K562 (cell line): ENCODE measurements around the gene CCT7. TPM values are rescaled to one million over a fixed set of nuclear protein-coding genes. Genes with fewer than 3 reads are reported as not detected.

Experiments used
- ATAC-seq: fragments of 200-7000 bp; cut with Tn5 transposase; 3 replicates; pipeline ENCODE4 v1.9.1; 2020; ENCODE audit warnings: moderate library complexity
- BruUV-seq: library from RNA; stranded (reverse); fragments of 400-500 nt; replicated peaks from 2 replicates; lab custom pipeline; 2021; lab: Mats Ljungman, UMichigan
- CTCF ChIA-PET: fragments of 300-600 bp; formaldehyde crosslinking; extraction: SDS; loops from one replicate; lab custom pipeline; 2021; ENCODE audit warnings: low intra/inter-chr PET ratio; lab: Yijun Ruan, JAX
- POLR2A ChIA-PET: fragments of 300-600, 350-650 bp; sonication (Branson Sonifier 250); formaldehyde crosslinking; extraction: SDS; loops from one replicate; lab custom pipeline; 2021; ENCODE audit warnings: antibody characterized with exemption, inconsistent platforms; lab: Yijun Ruan, JAX
- DNase-seq, 4 experiments: peaks; one replicate each; pipeline versions ENCODE4 v3.0.0 to v3.0.0-alpha.2; 2011 to 2018; ENCODE audit warnings: low spot score in 3 of 4, mixed read lengths in 3 of 4; ENCODE audit errors: extremely low read depth in 1 of 4
- FAIRE-seq: peaks from 2 replicates; lab custom pipeline; 2011; peaks lifted over from hg19 to GRCh38; lab: Jason Lieb, UNC
- H2AFZ ChIP-seq: 2 replicates; pipeline ENCODE4 v1.6.0; 2011; ENCODE audit warnings: low read depth, low read length, control low read depth, inconsistent platforms
- H3K27ac ChIP-seq: fragments of 200-600 bp; 3 replicates; pipeline ENCODE4 v1.8.0; 2011; ENCODE audit warnings: low read depth, mild to moderate bottlenecking, control low read depth, inconsistent platforms, low read length, moderate library complexity, mixed read lengths; ENCODE audit errors: extremely low read depth
- H3K27me3 ChIP-seq, 2 experiments: fragments of 300-600 bp in 1 of 2; 2 replicates in 1 of 2; 3 replicates in 1 of 2; pipeline versions ENCODE4 v1.6.0 to v1.8.0; 2011; ENCODE audit warnings: inconsistent platforms in 2 of 2, low read length in 2 of 2, mild to moderate bottlenecking in 1 of 2, mixed read lengths in 1 of 2, moderate library complexity in 1 of 2; ENCODE audit not compliant: control insufficient read depth in 2 of 2, insufficient read depth in 2 of 2
- H3K36me3 ChIP-seq: fragments of 300-600 bp; 3 replicates; pipeline ENCODE4 v1.8.0; 2011; ENCODE audit warnings: mild to moderate bottlenecking, low read length, inconsistent platforms; ENCODE audit not compliant: control insufficient read depth, insufficient read depth
- H3K4me1 ChIP-seq, 2 experiments: fragments of 200-600 bp in 1 of 2; replicated peaks in 1 of 2; 2 replicates in 1 of 2; 3 replicates in 1 of 2; pipeline versions ENCODE4 v1.5.1 to v1.8.0; 2011; ENCODE audit warnings: inconsistent platforms in 2 of 2, low read length in 2 of 2, mild to moderate bottlenecking in 1 of 2, mixed read lengths in 1 of 2, moderate library complexity in 1 of 2; ENCODE audit not compliant: control insufficient read depth in 2 of 2, insufficient read depth in 2 of 2
- H3K4me2 ChIP-seq: 2 replicates; pipeline ENCODE4 v1.6.1; 2011; ENCODE audit warnings: low read length, control low read depth, inconsistent platforms, mixed read lengths; ENCODE audit not compliant: insufficient read depth
- H3K4me3 ChIP-seq: fragments of 200-600 bp; sonication (generic), shearing (Covaris generic); 2 replicates; pipeline ENCODE4 v1.5.1; 2016; ENCODE audit warnings: control low read depth, inconsistent platforms
- H3K79me2 ChIP-seq: fragments of 200-600 bp; 3 replicates; pipeline ENCODE4 v1.8.0; 2011; ENCODE audit warnings: low read length, inconsistent platforms; ENCODE audit not compliant: control insufficient read depth, insufficient read depth
- H3K9ac ChIP-seq, 2 experiments: 2 replicates each; pipeline versions ENCODE4 v1.6.0 to v1.6.1; 2011; ENCODE audit warnings: low read depth in 2 of 2, low read length in 2 of 2, control low read depth in 1 of 2, inconsistent platforms in 1 of 2, mild to moderate bottlenecking in 1 of 2, mixed read lengths in 1 of 2; ENCODE audit not compliant: insufficient read depth in 1 of 2
- H3K9me1 ChIP-seq: one replicate; pipeline ENCODE4 v1.6.0; 2011; ENCODE audit warnings: inconsistent platforms, mild to moderate bottlenecking, low read length, moderate library complexity; ENCODE audit not compliant: control insufficient read depth, insufficient read depth
- H3K9me3 ChIP-seq: replicated peaks from 2 replicates; pipeline ENCODE4 v1.5.1; 2011; ENCODE audit warnings: low read depth, low read length, inconsistent platforms; ENCODE audit not compliant: control insufficient read depth, insufficient read depth
- H4K20me1 ChIP-seq: replicated peaks from 2 replicates; pipeline ENCODE4 v1.6.1; 2011; ENCODE audit warnings: low read length, inconsistent platforms, mixed read lengths; ENCODE audit not compliant: control insufficient read depth, insufficient read depth
- ATF4 ChIP-seq: fragments of 450-650 bp; formaldehyde crosslinking; IDR thresholded peaks from 2 replicates; pipeline ENCODE4 v1.4.0; 2022; ENCODE audit warnings: mild to moderate bottlenecking, moderate library complexity
- CEBPB ChIP-seq: fragments of 450-650 bp; IDR thresholded peaks from 2 replicates; pipeline ENCODE4 v1.6.1; 2016; ENCODE audit warnings: missing genetic modification characterization, missing compliant biosample characterization
- CREB3L1 ChIP-seq: fragments of 450-650 bp; IDR thresholded peaks from 2 replicates; pipeline ENCODE4 v1.6.1; 2014; ENCODE audit warnings: low read depth, mild to moderate bottlenecking, moderate library complexity, borderline replicate concordance
- CTCFL ChIP-seq: IDR thresholded peaks from 2 replicates; pipeline ENCODE4 v1.6.1; 2011; ENCODE audit warnings: borderline replicate concordance, low read depth, mild to moderate bottlenecking, moderate library complexity, low read length; ENCODE audit not compliant: insufficient read depth, poor library complexity, severe bottlenecking
- GTF2E2 ChIP-seq: fragments of 200-800 bp; sonication (Bioruptor generic); IDR thresholded peaks from 2 replicates; pipeline ENCODE4 v1.6.1; 2016; ENCODE audit warnings: missing genetic modification characterization, missing compliant biosample characterization
- JUN ChIP-seq, 2 experiments: sonication (generic) in 1 of 2; formaldehyde crosslinking in 1 of 2; IDR thresholded peaks; 2 replicates each; pipeline versions ENCODE4 v1.6.1 to v1.8.0; 2012 to 2022; ENCODE audit warnings: borderline replicate concordance in 2 of 2, mild to moderate bottlenecking in 2 of 2, improper control_type of control experiment in 1 of 2, low read depth in 1 of 2, low read length in 1 of 2, missing genetic modification reagents in 1 of 2
- MEIS2 ChIP-seq: fragments of 450-650 bp; IDR thresholded peaks from 2 replicates; pipeline ENCODE4 v1.6.1; 2014; ENCODE audit warnings: mild to moderate bottlenecking; ENCODE audit not compliant: partially characterized antibody
- NFYB ChIP-seq: IDR thresholded peaks from 2 replicates; pipeline ENCODE4 v1.6.1; 2011; ENCODE audit warnings: mild to moderate bottlenecking, moderate library complexity; ENCODE audit not compliant: insufficient read length; ENCODE audit errors: extremely low read depth
- TSHZ1 ChIP-seq: fragments of 250-450 bp; sonication (Bioruptor Pico); IDR thresholded peaks from 2 replicates; pipeline ENCODE4 v1.4.0; 2020; ENCODE audit warnings: mild to moderate bottlenecking, moderate library complexity
- ZBTB12 ChIP-seq: fragments of 250-450 bp; sonication (Bioruptor Pico); IDR thresholded peaks from 2 replicates; pipeline ENCODE4 v1.4.0; 2020
- ZNF174 ChIP-seq: fragments of 250-450 bp; sonication (Bioruptor Pico); IDR thresholded peaks from 2 replicates; pipeline ENCODE4 v1.4.0; 2020; ENCODE audit warnings: mild to moderate bottlenecking
- ZNF253 ChIP-seq: fragments of 250-450 bp; sonication (Bioruptor Pico); conservative IDR thresholded peaks from 2 replicates; pipeline ENCODE4 v1.6.1; 2021; ENCODE audit warnings: mild to moderate bottlenecking
- WGBS: fragments of 100-300 bp; shearing (Covaris generic); methylation state at CpG from one replicate; pipeline ENCODE4 v1.1.6; 2016; ENCODE audit warnings: low coverage, mixed read lengths; ENCODE audit not compliant: insufficient coverage; ENCODE audit errors: missing lambda C conversion rate; 5-methylcytosine and 5-hydroxymethylcytosine counted together
- in situ Hi-C: fragments of 300-500 bp; cut with MboI; formaldehyde crosslinking; loops from 4 replicates; pipeline ENCODE4 v1.15.0; 2018; ENCODE audit warnings: inconsistent platforms, mixed read lengths
- intact Hi-C: fragments of 100-400 bp; cut with micrococcal nuclease; formaldehyde crosslinking; loops from 2 replicates; pipeline ENCODE4 v1.14.2; 2022
- polyA plus RNA-seq, 8 experiments: library from polyadenylated mRNA; depleted of rRNA in 4 of 8; stranded (reverse) in 5 of 8; unstranded in 3 of 8; fragments of >200 nt; fragmentation: Nextera tagmentation in 2 of 8; fragmentation: Illumina TruSeq in 1 of 8; extraction: Ambion mirVana in 2 of 8; extraction: Trizol in 1 of 8; gene quantifications; 2 replicates each; pipeline versions ENCODE4 v1.2.1 to v1.2.3, GENCODE V29; 2011 to 2014; ENCODE audit warnings: inconsistent platforms in 1 of 8, missing spikeins in 1 of 8
- total RNA-seq, 7 experiments: library from RNA; depleted of rRNA in 6 of 7; stranded (reverse); fragments of >200 nt in 6 of 7; fragmentation: Illumina TruSeq in 2 of 7; extraction: Trizol in 2 of 7; gene quantifications; 2 replicates each; pipeline versions ENCODE4 v1.2.1 to v1.2.3, GENCODE V29; 2011 to 2021; ENCODE audit warnings: low replicate concordance in 1 of 7

The CCT7 gene
- total and polyA plus RNA-seq, 9 of the 15 experiments (the other 6 are each of a cell fraction or from before 2014, with no cell fraction given): 326 to 856 (median 638) TPM

- intact Hi-C loops (loop anchor here (1.0 to 2.0 kb wide), 2 partner anchors 35 to 49 kb away; no protein-coding TSS in a partner anchor), in situ Hi-C loops (no loop called here)
- BruUV-seq: no TSS peak
- Histone ChIP-seq H2AFZ (no peak overlapping the region), H3K4me3 (no peak overlapping the region), H4K20me1 (no peaks in the 10 kb centered on the region), H3K4me2 (no peak overlapping the region), H3K27me3 (0 out of 5 replicates have a peak, but pooled peaks cover 0 to 2% of the 10 kb centered on the region in 2 experiments), H3K79me2 (peaks cover 30% of the 10 kb centered on the region), H3K27ac (no peak overlapping the region), H3K9me1 (no peaks in the 10 kb centered on the region), H3K9me3 (no peaks in the 10 kb centered on the region), H3K36me3 (no peaks in the 10 kb centered on the region), H3K9ac (no peak overlapping the region), H3K4me1 (peaks cover 15 to 23% of the 10 kb centered on the region in 2 experiments; a peak in 4 of 5 replicates)
- POLR2A ChIA-PET: interaction anchor here (0.7 to 2.1 kb wide), 5 partner anchors 10 to 262 kb away, joined by 3 to 16 read pairs (median 4); partner anchors contain the start of genes CCT7 and NOTO
- DNase-seq (no peak), ATAC-seq (no peak), FAIRE-seq (no peak)
- 50% methylated on average over 7 of the region's 7 CpGs for WGBS
- CTCF ChIA-PET: interaction anchor here (0.7 to 1.7 kb wide), 3 partner anchors 34 to 320 kb away, joined by 3 to 7 read pairs (median 7); no protein-coding TSS in a partner anchor
- no peak for TF ChIP-seq CTCFL
- TF ChIP-seq JUN (IDR thresholded peaks at IDR 0.05; ENCODE audit: borderline replicate concordance, low read depth, low read length): no peak
- TF ChIP-seq JUN (CRISPR knock-in tag; IDR thresholded peaks at IDR 0.05; ENCODE audit: borderline replicate concordance): no peak
- TF ChIP-seq ZNF174: no peak
- no peak for TF ChIP-seq NFYB
- TF ChIP-seq ZNF253 (CRISPR knock-in tag): no peak
- no peak for TF ChIP-seq GTF2E2 (tag)
- TF ChIP-seq ATF4 (CRISPR knock-in tag): no peak
- TF ChIP-seq MEIS2: no peak
- no peak for TF ChIP-seq TSHZ1
- no peak for TF ChIP-seq CEBPB
- TF ChIP-seq CREB3L1: no peak
- no peak for TF ChIP-seq ZBTB12 (CRISPR knock-in tag)
Observed at GRCh38 chr2:73212098-73212447, 22.0 kb upstream of the CCT7 start.
